ENCODE data around the gene RGS6. TPM values are rescaled to one million over a fixed set of nuclear protein-coding genes. Genes with fewer than 3 reads are reported as not detected.

Gene RGS6
- total RNA-seq, 1 donor from 2014 or later = 5.2 TPM

DNA sequence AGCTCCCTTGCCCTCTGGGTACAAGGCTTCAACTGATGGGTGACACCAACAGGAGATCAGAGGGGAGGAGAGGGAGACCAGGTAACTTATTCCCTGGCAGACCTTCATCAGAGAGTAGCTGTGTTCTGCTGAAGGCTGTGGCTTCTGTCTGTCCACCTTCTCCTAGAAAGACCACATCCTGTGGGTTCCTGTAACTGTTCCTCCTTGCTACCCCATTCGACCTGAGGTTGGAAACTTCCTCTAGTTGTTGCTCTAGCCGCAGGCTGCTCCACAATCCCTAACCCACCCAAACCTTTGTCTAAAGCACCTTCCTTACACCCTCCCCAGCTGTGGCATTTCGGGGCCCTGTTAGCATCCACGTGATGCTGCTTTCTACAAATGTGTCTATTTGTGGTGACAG, 507.5 kb downstream of the RGS6 start:
- Histone ChIP-seq H3K4me1 (ENCODE audit: control insufficient read depth in 3 of 3, insufficient read depth in 3 of 3, low read length in 3 of 3) (no peaks in the 10 kb centered on the region), H3K9me3 (ENCODE audit: control insufficient read depth in 3 of 3, low read length in 3 of 3) (no peaks in the 10 kb centered on the region), H3K4me3 (ENCODE audit: low read length in 3 of 3) (no peak overlapping the region), H3K36me3 (ENCODE audit: control insufficient read depth in 3 of 3, insufficient read depth in 3 of 3, low read length in 3 of 3) (no peaks in the 10 kb centered on the region), H3K27ac (ENCODE audit: low read depth, low read length) (no peak overlapping the region), H3K27me3 (ENCODE audit: control insufficient read depth in 3 of 3, insufficient read depth in 3 of 3, low read length in 3 of 3) (peaks cover 0 to 4% (median 0%) of the 10 kb centered on the region in 3 donors), H3K9ac (ENCODE audit: low read depth in 1 of 3, low read length in 3 of 3) (no peak overlapping the region)

DNA sequence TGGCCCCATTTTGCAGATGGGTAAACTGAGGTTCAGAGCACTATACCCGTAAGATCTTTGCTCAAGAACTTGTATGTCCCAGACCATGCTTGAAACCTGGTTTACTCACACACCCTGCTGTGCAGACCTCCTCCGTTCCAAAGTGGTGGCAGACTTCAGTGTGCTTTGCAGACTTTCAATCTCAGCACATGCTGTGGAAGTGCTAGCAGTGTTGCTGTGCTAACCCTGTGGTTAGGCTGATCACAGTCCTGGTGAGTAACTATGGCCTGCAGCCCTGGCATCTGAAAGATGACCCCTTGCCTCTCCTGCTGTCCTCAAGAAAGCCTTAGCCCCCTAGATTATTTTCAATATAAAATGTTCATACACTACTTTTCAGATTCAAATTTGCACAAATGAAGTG, 511.0 kb downstream of the RGS6 start:
- Histone ChIP-seq H3K9ac (ENCODE audit: low read depth in 1 of 3, low read length in 3 of 3) (no peak overlapping the region), H3K27ac (ENCODE audit: low read depth, low read length) (no peak overlapping the region), H3K27me3 (ENCODE audit: control insufficient read depth in 3 of 3, insufficient read depth in 3 of 3, low read length in 3 of 3) (peaks cover 0 to under 1% (median 0%) of the 10 kb centered on the region in 3 donors), H3K36me3 (ENCODE audit: control insufficient read depth in 3 of 3, insufficient read depth in 3 of 3, low read length in 3 of 3) (no peaks in the 10 kb centered on the region), H3K4me3 (ENCODE audit: low read length in 3 of 3) (no peak overlapping the region), H3K9me3 (ENCODE audit: control insufficient read depth in 3 of 3, low read length in 3 of 3) (no peaks in the 10 kb centered on the region), H3K4me1 (ENCODE audit: control insufficient read depth in 3 of 3, insufficient read depth in 3 of 3, low read length in 3 of 3) (no peaks in the 10 kb centered on the region)

DNA sequence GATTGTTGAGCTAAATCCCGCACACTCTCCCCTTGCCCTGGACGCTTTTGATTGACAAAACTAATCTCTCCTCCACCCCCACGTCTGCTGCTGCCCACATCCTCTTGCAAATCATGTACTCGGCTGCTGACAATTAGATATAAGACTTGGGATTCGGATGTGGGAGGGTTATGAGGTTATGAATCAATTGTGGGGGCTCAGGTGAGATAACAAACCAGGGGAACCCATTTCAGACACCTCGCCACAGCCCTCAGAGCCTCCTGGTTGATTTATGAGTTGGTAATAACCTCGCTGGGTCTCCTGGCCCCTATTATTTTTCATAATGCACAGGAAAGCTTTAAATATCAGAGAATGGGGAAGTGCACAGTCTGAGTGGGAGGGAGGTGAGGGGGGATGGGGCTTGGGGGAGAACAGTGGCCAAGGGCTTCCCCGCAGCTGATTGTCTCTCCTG, 511.8 kb downstream of the RGS6 start:
- Histone ChIP-seq H3K9ac (ENCODE audit: low read depth in 1 of 3, low read length in 3 of 3) (no peak overlapping the region), H3K9me3 (ENCODE audit: control insufficient read depth in 3 of 3, low read length in 3 of 3) (no peaks in the 10 kb centered on the region), H3K27me3 (ENCODE audit: control insufficient read depth in 3 of 3, insufficient read depth in 3 of 3, low read length in 3 of 3) (no peaks in the 10 kb centered on the region), H3K27ac (ENCODE audit: low read depth, low read length) (no peak overlapping the region), H3K36me3 (ENCODE audit: control insufficient read depth in 3 of 3, insufficient read depth in 3 of 3, low read length in 3 of 3) (no peaks in the 10 kb centered on the region), H3K4me3 (ENCODE audit: low read length in 3 of 3) (no peak overlapping the region), H3K4me1 (ENCODE audit: control insufficient read depth in 3 of 3, insufficient read depth in 3 of 3, low read length in 3 of 3) (no peaks in the 10 kb centered on the region)

DNA sequence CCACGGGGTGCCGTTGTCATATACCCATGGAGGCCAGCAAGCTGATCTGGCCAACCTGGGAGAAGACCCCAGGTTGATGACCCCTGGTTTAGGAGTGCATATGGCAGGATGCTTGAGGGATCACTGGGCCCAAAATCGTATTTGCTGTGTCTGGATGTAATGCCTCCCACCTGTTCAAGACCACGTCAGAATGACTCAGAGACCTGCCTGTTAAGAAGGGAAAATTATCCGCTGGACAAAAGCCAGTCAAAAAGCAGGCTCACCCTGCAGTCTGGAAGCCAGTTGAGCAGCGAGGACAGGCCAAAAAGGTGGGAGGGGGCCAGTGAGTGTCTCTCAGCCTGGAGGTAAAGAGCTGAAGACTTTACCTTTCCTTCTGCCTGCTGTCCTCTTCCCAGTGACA, 512.5 kb downstream of the RGS6 start:
- Histone ChIP-seq H3K4me3 (ENCODE audit: low read length in 3 of 3) (no peak overlapping the region), H3K9me3 (ENCODE audit: control insufficient read depth in 3 of 3, low read length in 3 of 3) (no peaks in the 10 kb centered on the region), H3K9ac (ENCODE audit: low read depth in 1 of 3, low read length in 3 of 3) (no peak overlapping the region), H3K27ac (ENCODE audit: low read depth, low read length) (no peak overlapping the region), H3K36me3 (ENCODE audit: control insufficient read depth in 3 of 3, insufficient read depth in 3 of 3, low read length in 3 of 3) (no peaks in the 10 kb centered on the region), H3K4me1 (ENCODE audit: control insufficient read depth in 3 of 3, insufficient read depth in 3 of 3, low read length in 3 of 3) (no peaks in the 10 kb centered on the region), H3K27me3 (ENCODE audit: control insufficient read depth in 3 of 3, insufficient read depth in 3 of 3, low read length in 3 of 3) (no peaks in the 10 kb centered on the region)

DNA sequence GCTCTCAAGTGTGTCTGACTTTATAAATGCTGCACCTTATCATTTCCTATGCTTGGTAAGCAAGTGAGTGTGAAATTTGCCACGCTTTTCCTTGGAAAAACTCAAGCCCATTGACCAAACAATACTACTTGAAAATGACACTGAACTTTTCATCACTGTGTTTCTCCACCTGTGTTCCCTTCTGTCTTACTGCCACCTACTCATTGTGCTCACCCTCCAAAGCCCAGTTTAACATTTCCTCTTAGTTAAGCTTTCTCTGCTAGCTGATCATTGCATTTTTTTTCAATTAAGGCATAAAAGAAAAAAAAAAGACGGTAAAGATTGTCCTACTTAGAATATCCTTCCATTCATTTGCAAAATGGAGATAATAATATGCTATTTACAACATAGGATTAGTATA, 516.0 kb downstream of the RGS6 start:
- Histone ChIP-seq H3K9ac (ENCODE audit: low read depth in 1 of 3, low read length in 3 of 3) (no peak overlapping the region), H3K4me1 (ENCODE audit: control insufficient read depth in 3 of 3, insufficient read depth in 3 of 3, low read length in 3 of 3) (peaks cover 0 to 5% (median 2%) of the 10 kb centered on the region in 3 donors), H3K27me3 (ENCODE audit: control insufficient read depth in 3 of 3, insufficient read depth in 3 of 3, low read length in 3 of 3) (no peaks in the 10 kb centered on the region)

DNA sequence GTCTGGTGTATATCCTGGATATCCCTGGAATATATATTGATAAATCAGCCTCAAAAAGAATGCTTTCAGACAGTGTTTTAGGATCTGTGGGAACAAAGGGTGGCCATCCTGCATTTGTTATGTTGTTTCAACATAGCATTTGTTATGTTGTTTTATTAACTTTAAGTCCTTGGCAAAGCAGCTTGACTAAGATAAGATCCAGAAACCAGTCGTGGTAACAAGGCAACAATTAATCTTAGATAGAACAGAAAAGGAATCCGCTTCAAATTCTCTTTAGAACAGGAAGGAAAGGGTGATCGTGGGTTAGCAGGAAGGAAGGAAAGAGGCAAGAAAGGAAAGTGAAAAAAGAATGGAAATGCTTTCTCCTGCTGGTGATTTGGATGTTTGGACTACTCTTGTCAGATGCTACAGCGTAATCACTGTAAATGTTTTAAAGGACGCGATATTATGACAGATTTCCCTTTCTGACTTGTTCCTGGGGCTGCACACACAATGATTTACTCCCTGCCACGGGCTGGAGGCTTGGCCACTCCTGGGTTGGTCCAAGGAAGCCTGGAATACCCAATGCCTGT, 518.3 kb downstream of the RGS6 start:
- no peak overlapping the region for H3K4me3 ChIP-seq (ENCODE audit: low read length in 3 of 3)
- H3K9me3 ChIP-seq (ENCODE audit: control insufficient read depth in 3 of 3, low read length in 3 of 3) = no peaks in the 10 kb centered on the region
- H3K9ac ChIP-seq (ENCODE audit: low read depth in 1 of 3, low read length in 3 of 3) = peak overlapping the region in 1 of 3 donors; percentile 2
- H3K27me3 ChIP-seq (ENCODE audit: control insufficient read depth in 3 of 3, insufficient read depth in 3 of 3, low read length in 3 of 3) = no peaks in the 10 kb centered on the region
- peaks cover 0 to 5% (median 2%) of the 10 kb centered on the region in 3 donors for H3K4me1 ChIP-seq (ENCODE audit: control insufficient read depth in 3 of 3, insufficient read depth in 3 of 3, low read length in 3 of 3)
- no peaks in the 10 kb centered on the region for H3K36me3 ChIP-seq (ENCODE audit: control insufficient read depth in 3 of 3, insufficient read depth in 3 of 3, low read length in 3 of 3)
- peak overlapping the region; percentile 7 for H3K27ac ChIP-seq (ENCODE audit: low read depth, low read length)

More for the DNA sequence above, 516.0 kb downstream of the RGS6 start:
- no peaks in the 10 kb centered on the region for H3K9me3 ChIP-seq (ENCODE audit: control insufficient read depth in 3 of 3, low read length in 3 of 3)
- no peak overlapping the region for H3K4me3 ChIP-seq (ENCODE audit: low read length in 3 of 3)
- no peak overlapping the region for H3K27ac ChIP-seq (ENCODE audit: low read depth, low read length)
- no peaks in the 10 kb centered on the region for H3K36me3 ChIP-seq (ENCODE audit: control insufficient read depth in 3 of 3, insufficient read depth in 3 of 3, low read length in 3 of 3)

DNA sequence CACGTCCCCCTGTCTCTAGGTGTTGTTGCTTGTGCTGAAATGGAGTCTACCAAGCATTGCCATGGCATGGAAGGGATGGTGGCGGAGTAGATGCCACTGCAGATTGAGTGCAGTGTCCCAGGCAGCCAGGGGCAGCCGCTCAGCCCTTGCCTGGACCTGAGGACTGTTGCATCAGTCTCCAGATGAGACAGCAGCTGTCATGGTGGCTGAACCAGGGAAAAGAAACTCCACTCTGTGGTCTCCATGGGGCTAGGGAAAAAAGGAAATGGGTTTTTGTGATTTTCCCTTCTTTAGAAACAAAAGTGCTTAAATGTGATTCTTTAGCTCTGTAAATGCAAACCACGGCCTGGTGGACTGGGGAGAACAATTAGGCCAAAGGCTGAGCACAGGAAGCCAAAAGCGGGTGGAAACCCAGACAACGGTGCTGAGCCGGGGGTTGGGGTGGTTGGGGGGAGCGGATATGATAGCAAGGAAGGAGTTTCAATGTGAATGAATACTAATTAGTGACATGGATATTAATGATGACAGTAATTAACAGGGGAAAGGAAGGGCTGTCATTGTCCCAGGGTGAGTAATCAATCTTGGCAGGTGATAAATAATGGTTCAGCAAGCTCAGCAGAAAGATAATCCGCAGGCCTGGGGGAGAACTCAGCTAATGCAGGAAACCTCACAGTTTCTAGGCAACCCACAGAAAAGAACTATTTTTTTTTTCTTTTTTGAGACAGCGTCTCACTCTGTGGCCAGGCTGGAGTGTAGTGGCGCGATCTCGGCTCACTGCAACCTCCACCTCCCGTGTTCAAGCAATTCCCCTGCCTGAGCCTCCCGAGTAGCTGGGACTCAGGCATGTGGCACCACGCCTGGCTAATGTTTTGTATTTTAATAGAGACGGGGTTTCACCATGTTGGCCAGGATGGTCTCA, 519.1 kb downstream of the RGS6 start:
- no peaks in the 10 kb centered on the region for H3K27me3 ChIP-seq (ENCODE audit: control insufficient read depth in 3 of 3, insufficient read depth in 3 of 3, low read length in 3 of 3)
- no peak overlapping the region for H3K4me3 ChIP-seq (ENCODE audit: low read length in 3 of 3)
- H3K36me3 ChIP-seq (ENCODE audit: control insufficient read depth in 3 of 3, insufficient read depth in 3 of 3, low read length in 3 of 3) = no peaks in the 10 kb centered on the region
- peaks cover 0 to 5% (median 2%) of the 10 kb centered on the region in 3 donors for H3K4me1 ChIP-seq (ENCODE audit: control insufficient read depth in 3 of 3, insufficient read depth in 3 of 3, low read length in 3 of 3)
- peak overlapping the region in 1 of 3 donors; percentile 2 for H3K9ac ChIP-seq (ENCODE audit: low read depth in 1 of 3, low read length in 3 of 3)
- H3K27ac ChIP-seq (ENCODE audit: low read depth, low read length) = peak overlapping the region; percentile 7
- H3K9me3 ChIP-seq (ENCODE audit: control insufficient read depth in 3 of 3, low read length in 3 of 3) = no peaks in the 10 kb centered on the region

DNA sequence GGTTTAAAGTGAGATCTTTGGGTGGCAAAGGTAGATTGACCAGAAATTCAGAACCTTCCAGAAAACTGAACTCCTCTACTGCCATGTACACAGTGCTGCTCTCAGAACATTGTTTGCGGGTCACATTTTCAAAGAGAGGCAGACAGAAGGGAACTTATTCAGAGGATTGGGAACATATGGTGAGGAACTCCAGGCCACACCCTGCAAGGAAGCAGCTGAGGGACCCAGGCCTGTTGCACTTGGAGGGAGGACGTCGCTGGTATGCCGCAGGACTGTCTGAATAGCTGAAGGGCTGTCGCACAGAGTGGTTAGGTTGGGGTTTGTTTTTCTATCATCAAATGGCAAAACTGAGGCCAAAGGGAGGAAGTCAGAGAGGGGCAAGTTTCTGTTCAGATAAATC, 520.5 kb downstream of the RGS6 start:
- H3K9me3 ChIP-seq (ENCODE audit: control insufficient read depth in 3 of 3, low read length in 3 of 3) = no peaks in the 10 kb centered on the region
- H3K27ac ChIP-seq (ENCODE audit: low read depth, low read length) = no peak overlapping the region

DNA sequence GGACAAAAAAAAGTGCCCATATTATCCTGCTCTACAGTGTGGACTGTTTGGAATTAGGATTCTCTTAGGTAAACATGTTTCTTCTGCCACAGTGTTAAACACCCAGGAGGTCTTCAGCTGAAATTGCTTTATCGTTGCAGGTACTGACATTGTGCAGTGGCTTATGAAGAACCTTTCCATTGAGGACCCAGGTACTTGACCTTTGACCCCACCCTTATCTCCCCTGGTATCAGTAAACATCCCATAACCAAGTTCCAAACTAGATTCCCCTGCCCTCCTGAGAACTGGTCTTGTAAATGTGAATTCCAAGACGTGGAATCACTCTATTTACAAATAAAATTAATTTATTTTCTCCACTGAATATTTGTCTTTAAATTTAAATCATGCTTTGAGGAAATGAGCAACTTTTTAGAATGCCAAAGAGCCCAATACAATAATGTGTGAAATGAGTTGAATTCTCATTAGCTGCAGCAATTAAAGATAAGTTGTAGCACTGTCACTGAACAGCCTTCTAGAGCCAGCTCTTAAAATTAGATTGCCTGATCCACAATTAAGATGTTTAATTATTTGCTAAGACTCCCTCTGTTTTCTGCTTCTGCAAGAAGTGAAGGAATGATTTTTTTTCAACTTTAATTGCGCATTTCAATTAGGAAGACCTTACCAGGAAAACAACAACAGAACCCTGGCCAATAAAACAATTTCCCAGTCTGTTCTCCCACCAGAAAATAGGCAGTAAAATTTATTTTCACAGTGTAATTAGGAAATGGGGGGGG, 522.3 kb downstream of the RGS6 start:
- Histone ChIP-seq H3K36me3 (ENCODE audit: control insufficient read depth in 3 of 3, insufficient read depth in 3 of 3, low read length in 3 of 3) (no peaks in the 10 kb centered on the region), H3K9me3 (ENCODE audit: control insufficient read depth in 3 of 3, low read length in 3 of 3) (no peaks in the 10 kb centered on the region), H3K27ac (ENCODE audit: low read depth, low read length) (no peak overlapping the region), H3K4me3 (ENCODE audit: low read length in 3 of 3) (no peak overlapping the region), H3K4me1 (ENCODE audit: control insufficient read depth in 3 of 3, insufficient read depth in 3 of 3, low read length in 3 of 3) (peaks cover 0 to 5% (median 2%) of the 10 kb centered on the region in 3 donors), H3K9ac (ENCODE audit: low read depth in 1 of 3, low read length in 3 of 3) (no peak overlapping the region), H3K27me3 (ENCODE audit: control insufficient read depth in 3 of 3, insufficient read depth in 3 of 3, low read length in 3 of 3) (peaks cover 0 to 5% (median 0%) of the 10 kb centered on the region in 3 donors)

More for the DNA sequence above, 520.5 kb downstream of the RGS6 start:
- peaks cover 0 to 5% (median 2%) of the 10 kb centered on the region in 3 donors for H3K4me1 ChIP-seq (ENCODE audit: control insufficient read depth in 3 of 3, insufficient read depth in 3 of 3, low read length in 3 of 3)
- H3K4me3 ChIP-seq (ENCODE audit: low read length in 3 of 3) = no peak overlapping the region
- H3K27me3 ChIP-seq (ENCODE audit: control insufficient read depth in 3 of 3, insufficient read depth in 3 of 3, low read length in 3 of 3) = peaks cover 0 to 3% (median 0%) of the 10 kb centered on the region in 3 donors
- H3K36me3 ChIP-seq (ENCODE audit: control insufficient read depth in 3 of 3, insufficient read depth in 3 of 3, low read length in 3 of 3) = no peaks in the 10 kb centered on the region
- H3K9ac ChIP-seq (ENCODE audit: low read depth in 1 of 3, low read length in 3 of 3) = no peak overlapping the region

All from skeletal muscle tissue (tissue), 4 donors.